GM21447 (cell line): ENCODE measurements around the gene PSTPIP2.
A peak's percentile ranks its signal among the peaks of the same experiment; 100 is the strongest.

ENCODE experiments used
- ATAC-seq: cut with Tn5 transposase; IDR thresholded peaks from one replicate; pipeline ENCODE4 v1.9.1; 2021; ENCODE audit not compliant: unreplicated experiment

Gene PSTPIP2

DNA sequence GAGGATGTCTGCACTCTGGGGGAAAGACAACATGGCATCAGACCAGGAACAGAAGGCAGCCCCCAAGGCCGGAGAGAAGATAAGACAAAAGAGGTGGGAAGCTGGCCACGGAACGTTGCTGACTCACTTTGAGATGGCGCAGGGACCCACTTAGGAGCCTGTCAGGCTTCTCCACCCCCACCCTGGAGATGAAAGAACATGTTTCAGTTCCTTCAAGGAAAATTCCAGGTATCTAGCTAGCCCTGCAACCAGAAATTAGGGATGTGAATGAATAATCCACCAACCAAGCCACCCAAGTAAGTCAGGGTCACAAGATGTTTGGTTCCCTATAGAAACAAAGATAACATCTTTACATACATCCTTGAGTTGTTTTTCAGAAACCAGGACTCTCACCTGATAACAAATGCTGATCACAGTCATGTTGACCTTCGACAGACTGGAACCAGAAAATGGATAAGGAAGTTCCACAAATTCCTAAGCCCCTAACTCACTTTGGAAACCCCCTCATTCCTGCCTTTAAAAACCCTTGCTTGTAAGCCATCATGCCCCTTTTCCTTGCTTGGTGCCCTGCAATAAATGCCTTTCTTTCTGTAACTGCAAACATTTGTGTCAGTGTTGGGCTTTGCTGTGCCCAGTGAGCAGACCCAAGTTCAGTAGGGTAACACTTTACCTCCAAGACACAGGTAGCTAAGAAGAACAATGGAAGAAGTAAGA lies 31.9 kb downstream of the PSTPIP2 start:
- ATAC-seq: no peak

DNA sequence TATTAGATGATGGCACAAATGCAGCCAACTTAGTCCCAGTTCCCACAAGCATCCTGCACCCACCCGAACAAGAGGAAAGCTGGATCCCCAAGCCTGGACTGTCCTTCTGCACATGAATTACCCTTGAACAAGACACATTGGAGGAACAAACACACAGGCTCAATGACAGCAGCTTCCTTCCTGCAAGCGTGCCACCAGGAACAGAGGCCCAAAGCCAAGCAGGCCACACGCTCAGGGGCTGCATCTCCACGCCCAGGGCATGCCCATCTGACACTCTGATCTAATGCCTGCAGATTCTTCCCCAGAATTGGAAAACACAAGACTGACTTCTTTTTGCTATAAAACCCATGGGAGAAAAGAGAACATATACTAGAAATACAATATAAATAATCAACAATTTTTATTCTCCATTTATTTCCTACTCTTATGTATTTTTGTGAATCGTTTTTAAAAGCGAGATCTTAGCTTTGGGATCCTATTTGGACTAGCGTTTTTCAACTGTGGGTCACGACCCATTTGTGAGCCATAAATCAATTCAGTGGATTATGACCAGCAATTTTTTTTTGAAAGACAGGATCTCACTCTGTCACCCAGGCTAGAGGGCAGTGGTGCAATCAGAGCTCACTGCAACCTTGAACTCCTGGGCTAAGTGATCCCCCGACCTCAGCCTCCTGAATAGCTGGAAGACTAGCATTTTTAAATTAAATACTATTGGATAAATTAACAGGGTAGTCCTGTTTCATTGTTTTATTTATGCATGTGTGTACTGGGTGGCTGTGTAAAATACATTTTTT lies 34.4 kb downstream of the PSTPIP2 start:
- no peak for ATAC-seq

DNA sequence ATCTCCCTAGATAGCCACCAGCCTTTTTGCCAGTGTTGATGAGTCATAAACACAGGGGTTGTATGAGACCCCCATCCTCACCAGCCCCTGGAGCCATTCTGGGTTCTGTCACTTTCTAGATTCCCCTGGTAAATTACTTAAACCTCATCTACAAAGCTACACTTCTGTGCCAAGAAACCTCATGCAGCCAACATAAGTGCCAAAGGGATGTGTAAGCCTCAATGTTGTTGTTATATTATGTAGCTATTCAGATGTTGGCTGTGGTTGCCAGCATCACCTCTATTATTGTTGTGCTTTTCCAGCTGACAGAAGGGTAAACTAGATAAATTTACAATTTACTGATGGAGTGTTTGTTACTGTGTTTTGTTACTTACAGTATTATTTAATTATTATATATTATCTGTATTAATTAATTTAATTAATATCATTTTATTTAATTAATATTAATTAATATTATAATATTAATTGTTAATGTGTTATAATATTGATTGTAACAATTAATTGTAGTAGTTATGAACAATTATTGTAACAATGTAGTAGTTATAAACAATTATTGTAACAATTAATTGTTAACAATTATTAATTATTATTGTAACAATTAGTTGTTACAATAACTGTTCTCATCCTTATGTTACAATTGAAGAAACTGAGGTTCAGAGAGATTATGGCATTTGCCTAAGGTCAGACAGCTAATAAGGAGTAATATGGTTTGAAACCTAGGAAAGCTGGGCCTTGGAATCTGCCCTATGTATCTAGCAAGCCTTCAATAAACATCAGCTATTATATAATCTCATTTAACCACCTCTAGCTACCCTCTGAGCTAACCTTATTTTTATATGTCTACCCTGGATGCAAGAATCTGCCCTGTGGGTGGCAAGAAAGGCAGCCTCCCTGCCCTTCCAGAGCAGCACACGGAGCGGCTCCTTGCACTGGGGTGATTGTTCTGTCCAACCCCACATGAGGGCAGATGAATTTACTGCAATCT lies 36.1 kb downstream of the PSTPIP2 start:
- no peak for ATAC-seq

- no peak for ATAC-seq
Observed at GRCh38 chr18:46034230-46034629, 37.8 kb downstream of the PSTPIP2 start.

GRCh38 chr18:46031741-46032140 lies 40.3 kb downstream of the PSTPIP2 start:
- ATAC-seq: no peak

GRCh38 chr18:46028536-46028891 lies 43.5 kb downstream of the PSTPIP2 start:
- no peak for ATAC-seq

DNA sequence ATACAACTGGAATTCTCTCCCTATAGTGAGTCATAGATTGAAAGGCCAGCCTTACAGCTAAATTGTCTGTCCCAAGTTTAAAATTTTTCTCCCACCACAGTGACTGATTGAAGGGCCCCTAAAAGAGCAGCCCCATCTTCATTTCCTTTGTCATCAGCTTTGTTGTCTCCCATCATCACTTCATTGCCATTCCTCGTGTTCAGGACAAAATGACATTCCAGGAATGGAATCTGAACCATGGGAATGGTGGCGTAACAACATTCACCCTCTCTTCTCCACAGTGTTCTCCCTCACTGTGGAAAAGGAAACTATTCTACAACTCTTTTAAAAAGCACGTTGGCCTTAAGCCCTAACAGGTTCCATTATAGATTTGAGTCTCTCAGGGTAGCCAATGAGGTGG lies 52.1 kb downstream of the PSTPIP2 start:
- no peak for ATAC-seq

DNA sequence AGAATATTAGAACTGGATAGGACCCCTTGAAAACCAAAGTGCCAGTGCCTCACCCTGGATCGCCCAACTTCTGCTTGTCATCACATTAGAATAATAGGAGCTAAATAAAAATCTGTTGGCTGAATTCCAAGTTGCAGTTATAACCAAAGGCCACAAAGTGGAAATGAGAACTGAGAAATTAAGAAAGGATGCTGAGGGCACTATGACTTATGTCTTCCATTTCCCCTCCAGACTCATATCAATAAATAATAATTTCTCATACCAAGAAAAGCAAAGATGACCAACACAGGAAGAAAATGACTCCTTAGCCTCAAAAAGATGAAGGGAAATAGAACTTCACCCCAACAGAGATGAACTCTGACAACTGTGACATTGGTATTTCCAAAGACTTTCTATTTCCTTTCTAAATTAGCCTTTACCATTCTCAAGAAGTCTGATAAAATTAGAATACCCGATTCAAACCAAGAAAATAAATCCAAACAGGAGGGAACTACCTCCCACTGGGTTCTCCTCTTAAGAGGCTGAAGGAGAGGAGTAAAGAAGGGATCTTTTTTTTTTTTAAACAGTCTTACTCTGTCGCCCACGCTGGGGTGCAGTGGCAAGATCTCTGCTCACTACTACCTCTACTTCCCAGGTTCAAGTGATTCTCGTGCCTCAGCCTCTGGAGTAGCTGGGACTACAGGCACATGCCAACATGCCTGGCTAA lies 58.4 kb downstream of the PSTPIP2 start:
- ATAC-seq: peak; percentile 81

GRCh38 chr18:46010676-46011075 lies 61.4 kb downstream of the PSTPIP2 start:
- ATAC-seq: no peak

DNA sequence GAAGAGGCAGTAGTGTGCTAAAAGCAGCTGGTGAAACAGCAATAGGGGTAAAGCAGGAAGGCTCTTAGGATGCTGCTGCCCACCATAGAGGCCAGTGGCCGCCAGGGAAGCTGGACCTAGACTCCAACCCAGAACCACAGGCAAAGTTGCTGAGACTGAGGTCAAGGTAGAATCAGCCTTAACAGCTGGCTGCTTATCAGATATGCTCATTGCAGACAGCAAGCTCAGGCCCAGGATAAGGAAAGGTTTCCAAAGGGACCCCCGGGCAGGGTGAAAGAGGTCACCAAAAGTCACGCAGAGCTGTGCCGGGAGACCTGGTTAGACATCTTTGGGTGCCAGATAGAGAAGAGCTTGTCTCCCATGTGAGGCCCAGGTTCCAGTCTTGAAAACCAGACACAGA lies 62.0 kb downstream of the PSTPIP2 start:
- no peak for ATAC-seq

DNA sequence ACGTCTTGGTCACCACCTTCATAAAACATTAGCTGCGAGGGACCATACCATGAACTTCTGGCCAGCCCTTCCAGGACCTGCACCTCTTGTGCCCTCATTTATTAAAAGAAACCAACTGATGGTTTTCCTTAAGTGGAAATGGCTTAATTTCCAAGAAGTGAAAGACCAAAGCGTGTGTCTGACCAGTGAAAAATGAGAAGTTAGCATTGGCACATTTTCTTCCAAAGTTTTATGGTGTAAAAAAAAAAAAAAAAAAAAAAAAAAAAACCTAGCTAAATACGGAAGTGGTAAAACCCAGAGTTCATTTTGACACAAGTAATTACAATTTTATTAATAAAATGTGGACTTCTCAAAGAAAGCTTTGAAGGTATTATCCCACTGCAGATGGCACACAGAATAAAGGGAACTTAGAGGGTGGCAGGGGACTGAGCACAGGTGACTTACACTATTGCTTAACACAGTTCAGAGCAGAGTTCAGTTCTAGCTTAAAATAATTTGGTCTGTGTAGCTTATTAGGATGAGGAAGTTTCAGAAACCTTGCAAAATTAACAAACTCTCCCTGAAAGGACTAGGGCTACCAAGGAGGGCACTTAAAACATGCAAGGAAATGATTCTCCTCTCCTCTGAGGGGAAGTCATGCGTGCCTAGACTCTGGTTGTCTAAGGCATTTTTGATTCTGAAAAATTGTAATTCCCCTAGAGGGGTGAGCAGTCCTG lies 62.8 kb downstream of the PSTPIP2 start:
- ATAC-seq: no peak

- no peak for ATAC-seq
Observed at GRCh38 chr18:46008531-46008930, 63.5 kb downstream of the PSTPIP2 start.

GRCh38 chr18:46007165-46007564 lies 64.9 kb downstream of the PSTPIP2 start:
- ATAC-seq: no peak

DNA sequence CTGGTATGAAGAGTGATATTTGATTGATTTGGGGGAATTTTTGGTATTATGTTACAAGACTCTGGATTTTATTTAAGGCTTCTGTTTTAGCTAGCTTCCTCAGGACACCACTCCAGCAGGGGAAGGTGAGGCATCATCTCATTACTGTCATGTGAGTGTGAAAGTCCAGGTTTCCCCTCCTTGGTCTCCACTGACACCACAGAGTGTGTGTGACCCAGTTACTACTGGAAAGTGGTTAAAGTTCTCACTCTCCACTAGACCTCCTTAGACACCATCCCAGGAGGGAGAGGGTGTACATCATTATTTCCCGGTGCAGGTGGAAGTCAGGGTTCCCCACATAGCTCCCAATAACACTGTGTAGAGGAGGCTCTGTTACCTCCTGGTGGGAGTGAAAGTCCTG lies 69.1 kb downstream of the PSTPIP2 start:
- no peak for ATAC-seq

DNA sequence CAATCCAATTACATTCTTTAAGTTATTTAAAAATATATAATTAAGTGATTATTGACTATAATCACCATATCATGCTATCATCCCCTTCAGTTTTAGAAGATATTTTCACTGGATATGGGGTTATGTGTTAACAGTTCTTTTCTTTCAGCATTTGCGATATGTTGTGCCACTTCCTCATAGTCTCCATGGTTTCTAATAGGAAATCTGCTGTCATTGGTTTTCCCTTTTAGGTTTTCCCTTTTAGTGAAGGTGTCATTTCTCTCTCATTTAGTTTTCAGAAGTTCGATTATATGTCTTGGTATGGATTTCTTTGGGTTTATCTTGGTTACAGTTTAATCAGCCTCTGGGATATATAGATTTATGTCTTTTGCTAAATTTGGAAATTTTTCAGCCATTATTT lies 70.2 kb downstream of the PSTPIP2 start:
- ATAC-seq: no peak

DNA sequence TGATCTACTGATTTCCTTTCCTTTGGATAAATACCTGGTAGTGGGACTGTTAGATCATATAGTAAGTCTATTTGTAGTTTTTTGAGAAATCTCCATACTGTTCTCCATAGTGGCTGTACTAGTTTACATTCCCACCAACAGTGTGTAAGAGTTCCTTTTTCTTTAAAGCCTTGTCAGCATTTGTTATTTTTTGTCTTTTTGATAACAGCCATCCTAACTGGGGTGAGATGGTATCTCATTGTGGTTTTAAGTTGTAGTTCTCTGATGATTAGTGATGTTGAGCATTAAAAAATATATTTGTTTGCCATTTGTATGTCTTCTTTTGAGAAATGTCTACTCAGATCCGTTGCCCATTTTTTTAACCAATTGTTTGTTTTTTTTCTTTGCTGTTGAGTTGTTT lies 71.0 kb downstream of the PSTPIP2 start:
- no peak for ATAC-seq

DNA sequence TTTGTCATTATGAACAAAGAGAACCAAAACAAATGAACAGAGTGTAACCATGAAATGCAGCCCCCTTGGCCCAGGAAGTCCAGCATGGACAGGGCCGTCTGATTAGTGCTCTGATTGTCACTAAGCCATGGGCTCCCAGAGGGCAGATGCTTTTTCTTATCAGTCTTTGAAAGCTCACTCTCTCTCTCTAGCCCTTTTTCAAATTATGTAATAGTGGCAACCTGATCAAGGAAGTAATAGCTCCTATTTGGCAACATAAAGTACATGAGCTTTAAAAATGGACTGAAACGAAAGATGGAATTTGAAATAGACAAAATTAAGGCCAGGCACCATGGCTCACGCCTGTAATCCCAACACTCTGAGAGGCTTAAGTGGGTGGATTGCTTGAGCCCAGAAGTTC lies 72.5 kb downstream of the PSTPIP2 start:
- no peak for ATAC-seq

DNA sequence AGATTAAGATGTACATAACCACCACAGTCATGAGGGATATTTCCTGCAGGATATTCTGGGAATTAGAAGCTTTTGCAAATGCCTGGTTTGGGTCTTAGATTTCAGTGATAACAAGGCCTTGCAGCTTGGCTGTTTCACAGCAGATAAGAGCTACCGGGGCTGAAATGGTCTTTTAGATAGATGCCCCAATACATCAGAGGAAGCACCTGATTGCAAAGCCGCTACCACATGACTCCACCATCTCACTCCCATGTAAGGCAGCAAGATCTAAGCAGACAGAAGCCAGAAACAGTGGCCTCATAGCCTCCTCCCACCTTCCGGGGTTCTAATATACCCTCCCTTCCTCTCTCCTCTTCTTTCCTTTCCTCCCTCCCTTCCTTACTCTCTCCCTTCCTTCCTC lies 73.8 kb downstream of the PSTPIP2 start:
- no peak for ATAC-seq

DNA sequence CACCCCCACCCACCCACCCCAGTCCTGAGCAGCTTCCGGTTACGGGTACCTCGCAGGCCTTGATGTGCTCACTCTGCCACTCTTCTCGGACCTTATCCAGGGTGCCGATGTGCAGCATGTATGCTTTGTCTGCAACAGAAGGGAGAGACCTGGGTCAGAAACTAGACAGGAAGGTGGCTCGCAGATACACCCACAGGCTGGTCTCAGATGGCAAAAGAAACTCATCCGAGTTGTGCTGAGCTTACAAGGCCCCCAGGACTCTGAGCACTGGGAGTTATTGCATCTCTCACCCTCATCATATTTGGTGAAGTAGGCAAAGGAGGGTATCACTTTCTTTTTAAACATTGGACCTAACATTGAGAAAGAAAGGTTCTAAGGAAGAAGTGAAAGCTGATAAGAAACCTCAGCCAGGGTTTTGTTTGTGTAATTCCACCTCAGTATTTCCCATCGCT lies 74.3 kb downstream of the PSTPIP2 start:
- ATAC-seq: no peak

DNA sequence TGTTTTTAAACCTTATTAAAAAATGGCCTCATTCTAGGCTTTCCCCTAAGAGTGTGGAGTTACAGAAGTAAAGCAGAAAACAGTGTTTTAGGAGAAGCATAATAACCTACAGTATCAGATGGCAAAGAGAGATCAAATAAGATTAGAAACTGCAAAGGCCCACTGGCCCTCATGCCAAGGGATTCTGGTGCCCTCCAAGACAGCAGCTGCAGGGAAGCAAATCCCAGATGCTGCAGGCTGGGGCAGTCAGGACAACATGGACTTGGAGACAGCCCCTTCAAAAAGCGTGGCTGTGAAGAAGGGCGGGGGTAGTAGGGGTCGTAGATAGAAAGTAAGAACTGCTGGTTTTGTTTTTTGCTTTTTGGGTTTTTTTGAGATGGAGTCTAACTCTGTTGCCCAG lies 76.6 kb downstream of the PSTPIP2 start:
- ATAC-seq: no peak
